HG03135 (cell line): ENCODE measurements around the gene LCE1F.

Experiments used
- ATAC-seq: cut with Tn5 transposase; IDR thresholded peaks from one replicate; pipeline ENCODE4 v1.9.1; 2021; ENCODE audit warnings: mild to moderate bottlenecking, moderate library complexity; ENCODE audit not compliant: unreplicated experiment

LCE1F gene, protein sequence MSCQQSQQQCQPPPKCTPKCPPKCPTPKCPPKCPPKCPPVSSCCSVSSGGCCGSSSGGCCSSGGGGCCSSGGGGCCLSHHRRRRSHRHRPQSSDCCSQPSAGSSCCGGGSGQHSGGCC

DNA sequence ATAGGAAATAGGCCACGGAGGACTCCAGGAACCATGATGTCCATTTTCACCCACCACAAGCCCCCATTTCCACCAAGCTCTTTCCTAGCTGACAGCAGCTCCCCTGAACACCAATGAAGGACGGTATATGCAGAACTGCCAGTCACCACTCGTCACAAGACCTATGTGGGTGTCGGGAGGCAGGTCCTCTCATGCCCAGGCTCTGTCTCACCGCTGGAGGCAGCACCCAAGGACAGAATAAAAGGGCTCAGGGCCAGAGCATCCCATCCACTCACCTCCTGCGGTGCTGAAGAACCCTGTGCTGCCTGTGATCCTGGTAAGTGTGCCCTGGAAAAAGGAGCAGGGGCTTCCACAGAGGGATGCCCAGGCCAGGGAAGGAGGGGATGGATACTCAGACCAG is at the start of gene LCE1F:
Gene LCE1F, plus strand, starts transcription at position 266 of the 400 bp plus-strand sequence. CDS start 1,232 bp downstream, outside the sequence.
- ATAC-seq = no peak

DNA sequence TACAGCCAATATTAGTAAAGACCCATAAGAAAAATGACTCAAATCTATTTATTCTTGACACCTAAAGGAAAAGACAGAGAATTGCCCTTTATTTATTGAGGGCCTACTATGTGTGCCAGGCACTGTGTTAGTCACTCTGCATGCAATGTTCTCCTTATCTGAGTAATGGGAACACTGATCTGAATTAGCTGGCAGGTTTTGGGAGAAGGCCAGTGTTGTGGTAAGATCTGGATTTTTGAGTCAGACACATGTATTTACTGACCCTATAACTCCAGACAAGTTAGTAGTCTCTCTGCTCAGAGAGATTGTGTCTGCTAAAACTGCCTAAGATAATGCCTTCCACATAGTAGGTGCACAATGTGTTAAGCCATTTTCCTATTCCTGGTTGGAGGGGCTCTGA is 49.7 kb upstream of the LCE1F start:
- ATAC-seq = no peak

DNA sequence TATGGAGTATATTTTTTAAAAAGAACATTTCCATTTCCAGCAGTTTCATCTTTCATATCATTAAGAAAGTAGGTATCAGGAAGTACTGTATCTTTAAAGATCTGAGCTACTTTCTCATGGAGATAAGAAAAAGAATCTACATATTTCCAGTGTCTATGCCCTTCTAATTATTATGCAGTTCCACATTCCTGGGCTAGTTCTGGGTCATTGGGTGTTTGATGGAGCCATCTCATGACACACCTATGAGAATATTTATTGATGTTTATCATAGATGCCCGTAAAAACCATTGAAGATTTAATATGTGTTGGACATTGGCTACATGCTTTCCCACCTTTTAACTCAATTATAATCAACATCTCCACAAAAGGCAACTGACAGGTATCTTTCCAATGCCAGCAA is 46.0 kb upstream of the LCE1F start:
- ATAC-seq = no peak

DNA sequence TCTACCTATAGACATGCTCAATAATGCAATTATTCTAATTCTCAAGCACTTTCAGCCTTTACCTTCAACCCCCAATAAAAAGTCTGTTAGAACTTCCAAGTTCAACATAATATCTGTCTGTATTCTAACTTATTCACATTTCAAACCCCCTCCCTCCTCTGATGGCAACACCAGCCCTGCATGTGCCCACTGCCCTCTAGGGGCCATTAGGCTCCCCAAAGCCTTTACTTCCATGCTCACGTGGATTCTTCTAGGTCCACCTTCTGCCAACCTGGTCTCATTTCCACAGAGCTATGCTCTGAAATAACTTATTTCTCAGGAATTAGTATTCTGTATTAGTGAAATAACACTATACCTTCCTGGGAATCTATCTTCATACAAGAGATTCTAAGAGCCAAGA is 39.3 kb upstream of the LCE1F start:
- ATAC-seq = no peak

DNA sequence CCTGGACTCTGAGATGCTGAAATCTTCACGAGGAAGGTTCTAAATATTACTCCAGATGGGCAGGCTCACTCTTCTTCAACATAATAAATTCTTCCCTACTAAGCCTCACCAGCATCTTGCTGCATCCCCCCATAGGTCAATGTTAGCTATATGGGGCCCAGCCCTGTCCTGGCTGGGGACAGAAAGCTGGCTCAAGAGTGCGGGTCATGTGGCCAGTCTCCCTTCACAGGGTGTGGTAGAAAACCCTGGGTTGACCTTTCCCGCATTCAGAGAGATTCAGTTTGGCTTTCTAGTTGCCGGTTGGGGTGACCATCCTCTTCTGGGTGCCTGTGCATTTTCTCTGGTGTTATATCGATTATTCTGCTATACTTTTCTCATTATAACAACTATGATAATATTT is 36.9 kb upstream of the LCE1F start:
- ATAC-seq = no peak

DNA sequence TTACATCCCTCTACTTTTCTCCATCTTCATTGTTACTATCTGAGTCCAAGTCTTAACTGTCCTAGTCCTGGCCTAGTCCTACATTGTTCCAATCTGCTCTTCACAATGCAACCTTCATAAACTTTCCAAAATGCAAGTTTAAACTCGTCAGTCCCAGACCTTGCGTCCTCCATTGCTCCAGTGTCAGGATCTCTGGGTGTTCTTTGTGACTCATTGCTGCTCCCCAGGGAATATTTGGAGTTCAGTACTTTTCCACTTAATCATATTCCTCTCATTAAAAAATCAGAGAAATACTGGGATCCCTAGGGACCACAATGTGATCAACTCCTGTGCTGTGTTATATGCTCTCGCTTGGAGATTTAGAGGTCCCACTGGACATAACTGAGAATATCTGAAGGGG is 35.1 kb upstream of the LCE1F start:
- ATAC-seq = no peak

DNA sequence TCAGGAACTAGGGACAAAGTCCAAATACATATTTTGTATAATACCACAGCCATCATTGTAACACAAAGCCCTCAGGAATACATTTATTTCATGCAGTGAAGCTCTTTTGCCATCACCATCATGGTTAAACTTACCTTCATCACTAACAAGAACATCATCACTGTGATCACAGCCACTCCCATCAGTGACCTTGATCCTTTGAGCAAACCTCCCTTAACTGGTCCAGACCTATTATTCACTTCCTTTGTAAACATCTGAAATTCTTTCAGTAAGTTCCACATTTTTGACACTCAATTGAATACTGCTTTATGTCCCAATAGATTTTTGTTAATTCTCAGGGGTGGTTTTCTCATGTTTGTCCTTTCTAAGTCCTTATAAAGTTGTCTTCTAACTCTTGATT is 33.3 kb upstream of the LCE1F start:
- no peak for ATAC-seq

DNA sequence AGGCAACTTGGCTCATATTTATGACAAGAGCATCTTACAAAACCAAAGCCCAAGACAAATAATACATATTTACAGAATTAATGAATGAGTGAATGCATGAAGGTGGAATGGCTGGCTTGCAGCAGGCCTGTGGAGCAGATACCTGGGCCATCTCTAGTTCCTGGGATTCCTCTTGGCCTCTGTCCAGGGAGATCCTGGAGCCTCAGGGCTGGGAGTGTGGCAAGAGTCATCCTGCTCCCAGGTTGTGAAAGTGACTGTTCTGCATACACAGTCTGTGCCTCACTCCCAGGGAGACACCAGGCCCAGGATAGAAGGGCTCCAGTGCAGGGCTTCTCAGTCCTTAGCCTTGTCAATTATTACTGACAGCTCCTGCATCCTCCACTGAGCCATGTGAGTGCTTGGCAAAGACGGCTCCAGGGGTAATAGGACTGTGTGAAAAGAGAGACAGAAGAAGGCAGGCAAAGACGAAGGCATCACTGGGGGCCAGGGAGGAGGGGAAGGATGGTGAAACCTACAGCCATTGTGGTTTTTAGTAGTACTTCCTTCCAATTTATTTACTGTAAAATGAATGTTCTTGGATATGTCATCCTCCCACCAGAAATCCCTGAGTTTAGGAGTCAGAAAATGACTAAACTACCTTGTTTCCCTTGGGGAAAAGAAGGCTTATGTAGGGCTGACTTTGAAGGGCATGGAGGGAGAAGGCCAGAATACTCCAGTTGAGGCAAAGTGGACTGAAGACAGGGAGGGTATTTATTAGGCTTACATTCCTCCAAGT is 31.4 kb upstream of the LCE1F start:
- no peak for ATAC-seq

DNA sequence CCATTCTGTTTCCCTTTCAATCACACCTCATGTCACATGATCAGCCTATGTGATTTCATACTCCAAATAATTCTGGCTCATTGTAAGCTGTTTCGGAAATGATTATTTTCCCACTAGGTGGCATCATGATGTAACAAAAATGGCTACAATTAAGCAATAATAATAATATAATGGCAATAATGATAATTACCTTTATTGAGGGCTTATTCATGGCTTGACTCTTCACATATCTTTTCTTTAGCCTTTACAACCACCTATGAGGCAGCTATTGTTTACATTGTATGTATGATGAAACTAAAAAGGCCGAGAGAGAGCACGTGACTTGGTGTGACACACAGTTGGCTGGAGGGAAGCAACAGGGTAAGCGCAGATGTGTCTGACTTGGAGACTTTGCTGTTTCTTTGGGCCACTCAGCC is 29.6 kb upstream of the LCE1F start:
- ATAC-seq = no peak

DNA sequence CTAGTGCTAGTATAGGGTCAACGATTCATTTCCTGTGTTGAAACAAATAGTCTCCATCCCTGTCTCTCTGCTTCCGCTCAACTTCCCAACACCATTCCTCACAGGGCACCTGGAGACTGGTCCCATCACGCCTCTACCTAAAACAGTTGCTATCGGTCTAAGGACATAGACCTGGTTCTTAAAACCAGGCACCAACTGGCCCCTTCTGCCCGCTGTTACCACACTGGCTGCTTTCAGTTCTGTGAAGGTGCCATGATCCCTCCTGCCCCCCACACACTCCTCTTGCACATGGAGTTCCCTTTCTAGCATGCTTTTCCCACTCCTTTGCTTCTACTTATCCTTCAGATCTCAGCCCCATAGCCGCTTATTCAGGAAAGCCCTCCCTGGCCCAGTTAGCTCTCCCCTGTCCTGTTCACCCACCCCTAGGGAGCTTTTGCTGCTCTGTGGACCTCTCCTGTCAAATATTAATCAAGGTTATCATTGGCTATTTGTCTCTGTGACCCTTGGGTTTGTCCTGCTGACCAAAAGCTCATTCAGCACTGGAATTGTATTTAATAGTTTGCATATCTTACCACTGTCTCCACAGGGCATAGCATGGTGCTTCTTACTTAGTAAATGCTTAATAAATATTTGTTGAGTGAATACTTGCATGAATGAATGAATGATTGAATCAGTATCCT is 29.0 kb upstream of the LCE1F start:
- ATAC-seq = no peak

DNA sequence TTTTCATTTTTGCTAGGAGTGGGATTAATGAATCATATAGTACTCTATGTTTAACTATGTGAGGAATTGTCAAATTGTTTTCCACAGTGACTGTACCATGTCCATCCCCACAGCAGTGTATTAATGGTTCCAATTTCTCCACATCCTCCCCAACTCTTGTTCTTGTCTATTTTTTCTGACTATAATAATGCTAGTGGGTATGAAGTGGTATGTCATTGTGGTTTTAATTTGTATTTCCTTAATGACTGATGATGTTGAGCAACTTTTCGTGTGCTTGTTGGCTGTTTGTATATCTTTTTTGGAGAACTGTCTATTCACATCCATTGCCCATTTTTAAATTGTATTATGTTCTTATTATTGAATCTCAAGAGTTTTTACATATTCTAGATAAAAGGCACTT is 27.1 kb upstream of the LCE1F start:
- no peak for ATAC-seq

DNA sequence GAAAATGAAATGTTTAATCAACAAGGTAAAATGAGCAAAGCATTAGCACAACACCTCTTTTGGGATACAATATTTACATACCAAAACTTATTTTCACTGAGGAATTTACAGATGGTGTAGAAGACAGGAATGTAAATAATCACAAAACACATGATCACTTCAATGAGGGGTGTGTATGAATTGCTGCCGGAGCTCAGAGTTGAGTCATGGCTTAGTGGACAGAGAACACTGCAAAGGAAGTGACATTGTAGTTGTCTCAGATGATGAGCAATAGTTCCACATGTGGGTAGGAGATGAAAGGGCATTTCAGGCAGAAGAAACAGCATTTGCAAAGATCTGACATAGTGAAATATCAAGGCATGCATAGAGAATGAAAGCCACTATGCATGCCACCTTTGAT is 22.7 kb upstream of the LCE1F start:
- ATAC-seq = no peak

DNA sequence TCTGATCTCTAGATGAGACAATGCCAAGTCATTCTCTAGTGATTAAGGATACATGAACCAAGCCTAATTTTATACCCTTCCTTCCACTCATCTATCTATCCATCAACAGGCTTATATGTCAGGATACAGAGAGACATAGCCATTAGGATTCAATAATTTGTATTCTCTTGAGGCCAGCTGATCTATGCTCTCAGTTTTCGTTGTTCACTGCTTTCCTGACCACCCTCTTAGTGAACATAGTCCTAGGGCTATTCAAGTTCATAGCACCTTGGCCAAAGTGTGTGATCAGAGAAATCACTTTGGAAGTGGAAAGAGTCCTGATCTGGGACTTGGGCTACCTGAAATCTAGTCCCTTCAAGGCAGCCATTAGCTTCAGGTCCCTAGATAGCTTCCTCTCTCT is 21.4 kb upstream of the LCE1F start:
- ATAC-seq = no peak

DNA sequence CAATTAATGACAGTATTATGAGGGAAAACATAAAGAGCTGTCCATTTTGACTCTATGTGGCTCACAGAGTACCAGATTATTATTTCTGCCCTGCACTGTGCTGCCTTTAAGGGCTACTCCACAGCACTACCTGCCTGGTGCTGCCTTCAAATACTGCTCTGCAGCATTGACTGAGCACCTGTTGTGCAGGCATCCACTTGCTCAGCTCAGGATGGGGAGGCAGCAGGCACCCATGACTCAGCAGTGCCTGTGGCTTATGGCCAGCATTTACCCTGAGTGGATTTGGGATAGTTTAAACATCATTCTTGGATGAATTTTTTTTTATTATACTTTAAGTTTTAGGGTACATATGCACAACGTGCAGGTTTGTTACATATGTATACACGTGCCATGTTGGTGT is 18.1 kb upstream of the LCE1F start:
- no peak for ATAC-seq

DNA sequence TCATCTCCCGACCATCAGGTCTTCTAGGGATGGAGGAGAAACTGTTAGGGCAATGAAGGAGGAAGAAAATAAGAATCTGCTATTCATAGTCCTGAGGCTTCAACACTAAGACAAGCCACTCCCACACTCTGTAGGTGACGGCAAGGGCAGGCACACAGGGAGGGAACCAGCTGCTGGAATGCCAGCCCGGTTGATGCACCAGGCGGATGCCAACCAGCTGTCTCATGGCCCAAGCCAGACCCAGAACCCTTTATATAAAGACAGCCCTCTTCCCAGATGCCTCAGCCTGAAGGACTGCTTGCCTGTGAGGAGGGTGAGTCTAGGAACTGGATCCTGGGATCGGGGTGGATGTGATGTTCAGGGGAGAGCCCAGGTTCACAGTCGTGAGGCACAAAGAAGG is 17.2 kb upstream of the LCE1F start, which contains the start of gene KPRP:
Gene KPRP, plus strand, starts transcription at position 279 of the 400 bp plus-strand sequence. CDS start 1,564 bp downstream, outside the sequence.
- ATAC-seq = no peak

DNA sequence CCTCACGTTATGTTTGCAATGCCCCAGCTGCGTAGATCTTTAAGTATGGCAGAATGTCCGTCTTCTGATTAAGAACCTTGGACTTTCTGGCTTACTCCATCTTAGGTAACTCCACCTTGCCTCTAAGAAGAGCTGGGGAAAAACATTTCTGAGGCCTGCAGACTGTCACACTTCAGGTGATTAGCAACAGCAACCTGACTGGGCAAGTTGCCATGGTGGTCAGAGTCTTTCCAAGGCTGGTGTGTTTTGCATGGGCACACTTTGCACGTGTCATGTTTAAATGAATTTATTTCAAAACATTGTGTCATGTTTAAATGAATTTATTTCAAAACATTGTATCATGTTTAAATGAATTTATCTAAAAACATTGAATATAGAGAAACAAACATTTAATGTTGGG is 16.3 kb upstream of the LCE1F start:
- ATAC-seq = no peak

DNA sequence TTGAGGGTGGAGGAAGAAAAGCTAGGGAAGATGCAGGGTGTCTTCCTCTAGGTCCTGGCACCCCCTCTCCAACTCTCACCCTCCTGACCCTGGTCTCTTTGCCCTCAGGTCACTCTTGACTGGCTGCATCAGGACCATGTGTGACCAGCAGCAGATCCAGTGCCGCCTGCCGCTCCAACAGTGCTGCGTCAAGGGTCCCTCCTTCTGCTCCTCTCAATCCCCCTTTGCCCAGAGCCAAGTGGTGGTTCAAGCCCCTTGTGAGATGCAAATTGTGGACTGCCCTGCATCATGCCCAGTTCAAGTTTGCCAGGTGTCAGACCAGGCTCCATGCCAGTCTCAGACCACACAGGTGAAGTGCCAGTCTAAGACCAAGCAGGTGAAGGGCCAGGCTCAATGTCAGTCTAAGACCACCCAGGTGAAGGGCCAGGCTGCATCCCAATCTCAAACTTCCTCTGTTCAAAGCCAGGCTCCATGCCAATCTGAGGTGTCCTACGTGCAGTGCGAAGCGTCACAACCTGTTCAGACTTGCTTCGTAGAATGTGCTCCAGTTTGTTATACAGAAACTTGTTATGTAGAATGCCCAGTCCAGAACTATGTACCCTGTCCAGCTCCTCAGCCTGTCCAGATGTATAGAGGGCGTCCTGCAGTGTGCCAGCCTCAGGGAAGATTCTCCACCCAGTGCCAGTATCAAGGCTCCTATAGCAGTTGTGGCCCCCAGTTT is 15.3 kb upstream of the LCE1F start:
- no peak for ATAC-seq

DNA sequence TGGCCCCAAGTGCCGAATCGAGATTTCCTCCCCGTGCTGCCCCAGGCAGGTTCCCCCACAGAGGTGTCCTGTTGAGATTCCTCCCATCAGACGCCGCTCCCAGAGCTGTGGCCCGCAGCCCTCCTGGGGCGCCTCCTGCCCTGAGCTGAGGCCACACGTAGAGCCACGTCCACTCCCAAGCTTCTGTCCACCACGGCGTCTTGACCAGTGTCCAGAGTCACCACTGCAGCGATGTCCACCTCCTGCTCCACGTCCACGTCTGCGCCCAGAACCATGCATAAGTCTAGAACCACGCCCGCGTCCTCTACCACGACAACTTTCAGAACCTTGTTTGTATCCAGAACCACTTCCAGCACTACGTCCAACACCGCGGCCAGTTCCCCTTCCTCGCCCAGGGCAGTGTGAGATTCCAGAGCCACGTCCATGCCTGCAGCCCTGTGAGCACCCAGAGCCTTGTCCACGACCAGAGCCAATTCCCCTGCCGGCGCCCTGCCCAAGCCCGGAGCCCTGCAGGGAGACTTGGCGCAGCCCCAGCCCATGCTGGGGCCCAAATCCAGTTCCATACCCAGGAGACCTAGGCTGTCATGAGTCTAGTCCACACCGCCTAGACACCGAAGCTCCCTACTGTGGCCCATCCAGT is 14.3 kb upstream of the LCE1F start:
- ATAC-seq = no peak

DNA sequence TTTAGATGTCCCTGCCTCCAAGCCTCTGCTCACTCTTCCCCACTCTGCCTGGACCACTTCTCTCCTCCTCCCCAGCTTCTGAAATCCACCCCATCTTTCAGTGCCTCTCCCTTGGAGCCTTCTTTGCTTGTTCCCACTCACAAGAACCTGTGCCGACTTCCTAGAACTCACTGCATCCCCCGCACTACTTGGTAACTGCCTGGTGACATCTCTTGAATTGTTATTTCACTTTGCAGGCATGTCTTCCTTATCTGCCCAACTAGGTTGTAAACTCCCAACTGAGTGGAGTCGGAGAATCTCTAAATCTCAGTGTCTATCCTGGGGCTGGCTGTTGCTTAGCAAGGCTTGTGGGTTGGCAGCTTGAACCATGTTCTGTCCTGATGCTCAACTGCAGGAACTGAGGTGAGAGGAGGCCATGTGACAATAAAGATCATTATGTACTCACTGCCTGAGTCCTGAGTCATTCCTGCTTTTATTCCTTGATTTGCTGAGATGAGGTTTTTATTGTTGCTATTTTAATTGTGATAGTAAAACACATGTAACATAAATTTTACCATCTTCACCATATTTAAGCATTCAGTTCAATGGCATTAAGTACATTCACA is 13.2 kb upstream of the LCE1F start:
- ATAC-seq = no peak

DNA sequence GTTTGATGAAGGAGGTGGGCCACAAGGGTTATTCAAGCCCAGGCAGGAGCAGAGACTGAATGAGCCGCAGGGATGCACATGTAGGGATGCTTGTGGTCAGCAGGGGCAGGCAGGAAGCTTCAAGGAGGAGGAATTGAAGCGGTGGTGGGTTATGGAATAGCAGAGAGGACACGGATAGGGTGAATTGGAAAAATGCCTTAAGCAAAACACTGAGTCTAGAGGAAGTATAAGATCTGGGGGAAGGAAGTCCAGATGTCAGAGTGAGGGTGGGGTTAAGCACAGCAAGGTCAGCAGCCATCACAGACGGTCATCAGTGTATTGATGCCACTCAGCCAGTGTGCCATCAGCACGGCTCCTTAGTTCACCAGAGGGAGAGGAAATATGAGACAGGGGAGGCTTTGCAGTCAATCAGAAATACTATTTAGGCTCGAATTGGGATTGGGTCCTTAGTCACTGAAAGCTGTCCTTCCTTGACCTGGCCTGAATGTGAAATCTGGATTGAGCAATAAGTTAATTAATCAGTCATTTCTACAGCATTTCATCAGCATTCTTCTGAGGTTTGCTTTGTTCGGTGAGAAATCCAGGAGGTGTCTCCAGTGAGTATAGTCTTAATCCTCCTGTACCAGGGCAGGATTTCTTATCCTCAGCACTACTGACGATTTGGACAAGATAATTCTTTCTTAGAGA is 6.0 kb upstream of the LCE1F start:
- ATAC-seq = no peak
